ENCODE data around the gene H6PD.
A peak's percentile ranks its signal among the peaks of the same experiment; 100 is the strongest.

Gene H6PD

GRCh38 chr1:9281071-9281827 lies 46.7 kb downstream of the H6PD start:
- DNase-seq (ENCODE audit: low read depth), result no peak
- no peak for TF ChIP-seq CTCF (IDR thresholded peaks at IDR 0.05; ENCODE audit: low read length, missing control alignments)
- H3K4me3 ChIP-seq (replicated peaks; ENCODE audit: low read depth, low read length), result no peak overlapping the region

GRCh38 chr1:9281908-9282695 lies 47.5 kb downstream of the H6PD start:
- no peak for DNase-seq (ENCODE audit: low read depth)
- TF ChIP-seq CTCF (IDR thresholded peaks at IDR 0.05; ENCODE audit: low read length, missing control alignments), result no peak
- H3K4me3 ChIP-seq (replicated peaks; ENCODE audit: low read depth, low read length), result no peak overlapping the region

- DNase-seq (ENCODE audit: low read depth), result no peak
- TF ChIP-seq CTCF (IDR thresholded peaks at IDR 0.05; ENCODE audit: low read length, missing control alignments), result no peak
- H3K4me3 ChIP-seq (replicated peaks; ENCODE audit: low read depth, low read length), result no peak overlapping the region
Observed at GRCh38 chr1:9282696-9282955, 48.1 kb downstream of the H6PD start.

GRCh38 chr1:9284061-9284460 lies 49.5 kb downstream of the H6PD start:
- H3K4me3 ChIP-seq (replicated peaks; ENCODE audit: low read depth, low read length), result no peak overlapping the region
- no peak for DNase-seq (ENCODE audit: low read depth)
- TF ChIP-seq CTCF (IDR thresholded peaks at IDR 0.05; ENCODE audit: low read length, missing control alignments), result no peak

GRCh38 chr1:9286556-9286955 lies 52.0 kb downstream of the H6PD start:
- DNase-seq (ENCODE audit: low read depth), result no peak
- TF ChIP-seq CTCF (IDR thresholded peaks at IDR 0.05; ENCODE audit: low read length, missing control alignments), result no peak
- no peak overlapping the region for H3K4me3 ChIP-seq (replicated peaks; ENCODE audit: low read depth, low read length)

GRCh38 chr1:9289090-9289534 lies 54.5 kb downstream of the H6PD start:
- peak; percentile 97 for TF ChIP-seq CTCF (IDR thresholded peaks at IDR 0.05; ENCODE audit: low read length, missing control alignments)
- DNase-seq (ENCODE audit: low read depth), result peak; percentile 87

More at GRCh38 chr1:9289090-9289534, 54.5 kb downstream of the H6PD start:
- no peak overlapping the region for H3K4me3 ChIP-seq (replicated peaks; ENCODE audit: low read depth, low read length)

All from fibroblast of pulmonary artery (primary cell).